ENCODE measurements around the gene NYAP1.
A peak's percentile ranks its signal among the peaks of the same experiment; 100 is the strongest.
"Not testable (repeated sequence)": the region's sequence is repeated elsewhere in the genome, so short reads cannot be mapped to it uniquely, and the experiment has no call there.

Gene NYAP1

DNA sequence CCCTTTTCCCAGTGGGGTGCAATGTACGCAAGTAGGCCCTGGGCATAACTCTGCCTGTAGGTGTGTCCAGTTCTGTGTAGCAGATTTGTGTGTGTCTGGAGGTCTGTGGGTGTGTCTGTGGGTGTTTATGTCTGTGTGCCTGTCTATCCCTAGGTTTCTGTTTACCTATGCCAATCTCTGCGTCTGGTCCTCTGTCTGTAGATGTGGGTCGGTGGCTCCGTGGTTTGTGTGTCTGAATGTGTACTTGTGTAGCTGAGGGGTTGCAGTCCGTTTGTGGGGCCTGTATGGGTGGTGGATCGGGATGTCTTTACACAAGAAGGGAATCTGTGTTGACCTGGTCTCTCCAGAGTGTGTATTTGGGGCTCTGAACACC lies 932 bp downstream of the NYAP1 start:
- no peak for DNase-seq

DNA sequence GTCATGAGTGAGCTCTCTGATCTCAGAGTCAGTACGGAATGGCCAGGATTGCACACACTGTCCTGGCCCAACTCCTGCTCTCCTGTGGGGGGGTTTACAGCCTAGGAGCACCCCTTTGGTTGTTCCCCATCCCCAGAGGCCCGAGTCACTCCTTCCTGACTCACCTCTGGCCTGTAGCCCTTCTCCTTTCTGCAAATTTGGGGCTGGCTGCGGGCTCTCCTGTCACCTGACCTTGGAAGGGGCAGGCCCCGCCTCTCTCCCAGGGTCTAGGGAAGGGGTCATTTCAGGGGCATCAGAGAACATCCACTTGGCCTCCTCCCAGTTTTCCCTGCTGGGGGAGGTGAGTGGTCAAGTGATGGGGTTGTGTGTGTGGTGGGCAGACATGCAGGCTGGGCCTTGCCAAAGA lies 1.7 kb downstream of the NYAP1 start:
- no peak for DNase-seq

DNA sequence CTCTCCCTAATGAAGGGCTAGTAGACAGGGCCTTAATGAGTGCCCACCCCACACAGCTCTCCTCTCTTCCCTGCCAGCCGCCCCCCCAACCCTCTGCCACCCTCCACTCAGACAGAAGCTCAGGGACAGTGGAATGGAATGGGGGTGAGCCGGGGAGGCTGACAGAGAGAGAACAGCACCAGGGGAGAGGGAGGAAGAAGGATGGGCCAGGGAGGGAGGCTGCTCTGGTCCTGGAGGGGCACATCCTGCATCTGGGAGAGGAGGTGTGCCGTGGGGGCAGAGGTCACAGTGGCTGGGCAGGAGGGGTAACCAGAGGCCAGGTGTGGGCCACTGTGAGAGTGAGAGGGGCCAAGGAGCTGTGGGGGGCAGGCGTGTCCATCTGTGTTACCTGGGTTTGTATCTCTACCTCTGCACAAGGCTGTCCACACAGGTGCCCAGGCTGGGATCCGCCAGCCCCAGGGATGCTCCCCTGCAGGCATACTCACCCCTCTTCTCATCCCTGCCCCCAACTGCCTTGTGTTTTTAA lies 2.4 kb downstream of the NYAP1 start:
- DNase-seq, result no peak

DNA sequence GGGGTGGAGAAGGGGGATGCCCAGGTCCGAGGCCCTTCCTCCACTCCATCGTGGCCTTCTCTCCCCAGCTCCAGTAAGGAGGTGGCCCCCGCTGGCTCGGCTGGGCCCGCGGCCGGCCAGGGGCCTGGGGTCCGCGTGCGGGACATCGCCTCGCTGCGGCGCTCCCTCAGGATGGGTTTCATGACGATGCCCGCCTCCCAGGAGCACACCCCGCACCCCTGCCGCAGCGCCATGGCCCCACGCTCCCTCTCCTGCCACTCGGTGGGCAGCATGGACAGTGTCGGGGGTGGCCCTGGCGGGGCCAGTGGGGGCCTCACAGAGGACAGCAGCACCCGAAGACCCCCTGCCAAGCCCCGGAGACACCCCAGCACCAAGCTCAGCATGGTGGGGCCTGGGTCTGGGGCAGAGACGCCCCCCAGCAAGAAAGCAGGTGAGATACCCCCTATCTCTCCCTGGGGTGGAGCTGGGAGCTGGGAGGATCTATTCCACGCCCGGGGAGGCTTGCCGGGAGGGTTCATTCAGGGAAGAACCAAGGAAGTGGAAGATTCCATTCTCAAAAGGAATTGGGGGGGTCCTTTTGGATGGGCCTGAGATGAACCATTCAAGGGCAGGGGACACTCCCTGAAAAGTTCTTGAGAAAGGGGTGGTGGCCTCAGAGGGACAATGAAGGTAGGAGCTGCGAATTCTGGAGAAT lies 3.2 kb downstream of the NYAP1 start:
- DNase-seq, result no peak

DNA sequence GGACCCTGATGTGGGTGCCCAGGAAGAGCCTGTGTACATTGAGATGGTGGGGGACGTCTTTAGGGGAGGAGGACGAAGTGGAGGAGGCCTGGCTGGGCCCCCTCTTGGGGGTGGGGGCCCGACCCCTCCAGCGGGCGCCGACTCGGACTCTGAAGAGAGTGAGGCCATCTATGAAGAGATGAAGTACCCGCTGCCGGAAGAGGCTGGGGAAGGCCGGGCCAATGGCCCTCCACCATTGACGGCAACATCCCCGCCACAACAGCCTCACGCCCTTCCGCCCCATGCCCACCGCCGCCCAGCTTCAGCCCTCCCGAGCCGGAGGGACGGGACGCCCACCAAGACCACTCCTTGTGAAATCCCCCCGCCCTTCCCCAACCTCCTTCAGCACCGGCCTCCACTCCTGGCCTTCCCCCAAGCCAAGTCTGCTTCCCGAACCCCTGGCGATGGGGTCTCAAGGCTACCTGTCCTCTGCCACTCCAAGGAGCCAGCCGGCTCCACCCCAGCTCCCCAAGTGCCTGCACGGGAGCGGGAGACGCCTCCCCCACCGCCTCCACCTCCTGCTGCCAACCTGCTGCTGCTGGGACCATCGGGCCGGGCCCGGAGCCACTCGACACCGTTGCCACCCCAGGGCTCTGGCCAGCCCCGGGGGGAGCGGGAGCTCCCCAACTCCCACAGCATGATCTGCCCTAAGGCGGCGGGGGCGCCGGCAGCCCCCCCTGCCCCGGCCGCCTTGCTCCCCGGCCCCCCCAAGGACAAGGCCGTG lies 4.8 kb downstream of the NYAP1 start:
- peak; percentile 4 for DNase-seq

DNA sequence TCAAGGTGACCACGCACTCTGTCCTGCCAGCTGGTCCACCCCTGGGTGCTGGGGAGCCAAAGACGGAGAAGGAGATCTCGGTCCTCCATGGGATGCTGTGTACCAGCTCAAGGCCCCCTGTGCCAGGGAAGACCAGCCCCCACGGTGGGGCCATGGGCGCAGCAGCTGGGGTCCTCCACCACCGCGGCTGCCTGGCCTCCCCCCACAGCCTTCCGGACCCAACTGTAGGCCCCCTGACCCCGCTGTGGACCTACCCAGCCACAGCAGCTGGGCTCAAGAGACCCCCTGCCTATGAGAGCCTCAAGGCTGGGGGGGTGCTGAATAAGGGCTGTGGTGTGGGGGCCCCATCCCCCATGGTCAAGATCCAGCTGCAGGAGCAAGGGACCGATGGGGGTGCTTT lies 5.4 kb downstream of the NYAP1 start:
- DNase-seq, result no peak

DNA sequence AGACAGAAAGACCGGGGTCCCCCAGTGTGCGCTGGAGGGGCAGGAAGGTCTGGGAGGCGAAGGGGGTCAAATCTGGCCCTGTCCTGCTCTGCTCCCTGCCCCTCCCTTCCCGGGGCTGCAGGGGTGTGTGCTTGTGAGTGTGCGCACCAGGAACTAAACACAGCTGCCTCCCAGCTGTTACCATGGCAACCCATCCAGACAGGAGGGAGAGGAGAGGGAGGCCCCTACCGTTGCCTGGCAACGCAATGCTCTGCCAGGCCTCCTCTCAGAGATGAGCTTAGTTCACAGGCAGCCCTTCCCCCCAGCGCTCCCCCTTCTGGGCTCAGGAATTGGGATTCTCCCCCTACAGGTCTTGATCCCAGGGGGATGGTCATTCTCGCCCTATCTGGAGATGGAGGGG lies 6.1 kb downstream of the NYAP1 start:
- peak; percentile 65 for DNase-seq

DNA sequence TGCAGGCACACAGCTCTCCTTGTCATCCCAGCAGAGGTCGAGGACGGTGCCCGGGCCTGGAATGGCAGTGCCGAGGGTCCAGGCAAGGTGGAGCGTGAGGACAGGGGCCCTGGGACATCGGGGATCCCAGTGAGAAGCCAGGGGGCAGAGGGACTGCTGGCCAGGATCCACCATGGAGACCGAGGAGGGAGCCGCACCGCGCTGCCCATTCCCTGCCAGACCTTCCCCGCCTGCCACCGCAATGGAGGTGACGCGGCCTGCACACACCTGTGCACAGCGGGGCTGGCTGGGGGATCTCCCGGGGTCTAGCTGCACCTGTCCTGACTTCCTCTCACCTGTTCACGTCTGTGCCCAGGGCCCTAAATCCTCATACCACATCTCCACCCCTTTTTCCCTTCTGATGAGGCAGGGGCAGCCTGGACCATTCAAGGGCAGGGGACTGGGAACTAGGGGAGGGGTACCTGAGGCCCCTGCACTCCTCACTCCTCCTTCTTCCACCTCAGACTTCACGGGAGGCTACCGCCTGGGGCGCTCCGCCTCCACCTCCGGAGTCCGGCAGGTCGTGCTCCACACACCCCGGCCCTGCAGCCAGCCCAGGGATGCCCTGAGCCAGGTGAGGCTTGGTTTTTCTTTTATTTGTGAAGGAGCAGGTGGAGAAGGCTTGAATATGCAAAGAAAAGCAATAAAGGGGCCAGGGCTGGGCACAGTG lies 6.9 kb downstream of the NYAP1 start:
- DNase-seq, result no peak

DNA sequence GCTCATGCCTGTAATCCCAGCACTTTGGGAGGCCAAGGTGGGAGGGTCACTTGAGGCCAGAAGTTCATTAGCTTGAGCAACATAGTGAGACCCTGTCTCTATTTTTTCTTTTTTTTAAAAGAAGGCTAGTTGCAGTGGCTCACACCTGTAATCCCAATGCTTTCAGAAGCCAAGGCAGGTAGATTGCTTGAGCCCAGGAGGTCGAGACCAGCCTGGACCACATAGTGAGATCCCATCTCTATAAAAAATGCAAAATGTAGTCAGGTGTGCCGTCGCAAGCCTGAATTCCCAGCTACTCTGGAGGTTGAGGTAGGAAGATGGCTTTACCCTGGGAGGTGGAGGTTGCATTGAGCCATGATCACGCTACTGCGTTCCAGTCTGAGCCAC lies 7.5 kb downstream of the NYAP1 start:
- DNase-seq, result no peak

DNA sequence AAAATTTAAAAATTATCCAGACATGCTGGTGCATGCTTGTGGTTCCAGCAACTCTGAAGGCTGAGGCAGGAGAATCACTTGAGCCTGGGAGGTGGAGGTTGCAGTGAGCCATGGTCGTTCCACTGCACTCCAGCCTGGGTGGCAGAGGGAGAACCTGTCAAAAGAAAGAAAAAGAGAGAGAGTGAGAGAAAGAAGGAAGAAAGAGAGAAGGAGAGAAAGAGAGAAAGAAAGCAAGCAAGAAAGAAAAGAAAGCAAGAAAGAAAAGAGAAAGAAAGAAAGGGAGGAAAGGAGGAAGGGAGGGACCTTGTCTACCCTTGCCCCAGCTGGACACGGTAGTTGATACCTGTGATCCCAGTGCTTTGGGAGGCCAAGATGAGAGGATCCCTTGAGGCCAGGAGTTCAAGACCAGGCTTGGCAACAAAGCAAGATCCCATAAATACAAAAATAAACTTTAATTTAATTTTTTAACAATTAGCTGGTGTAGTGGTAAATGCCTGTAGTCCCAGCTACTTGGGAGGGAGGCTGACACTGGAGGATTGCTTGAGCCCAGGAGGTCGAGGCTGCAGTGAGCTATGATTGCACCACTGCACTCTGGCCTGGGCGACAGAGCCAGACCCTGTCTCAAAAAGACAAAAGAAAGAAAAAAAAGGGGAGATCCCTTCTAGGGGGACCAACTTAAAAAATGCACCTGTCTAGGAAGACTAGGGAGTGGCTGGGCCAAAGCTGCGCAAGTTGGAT lies 9.2 kb downstream of the NYAP1 start:
- DNase-seq, result no peak

DNA sequence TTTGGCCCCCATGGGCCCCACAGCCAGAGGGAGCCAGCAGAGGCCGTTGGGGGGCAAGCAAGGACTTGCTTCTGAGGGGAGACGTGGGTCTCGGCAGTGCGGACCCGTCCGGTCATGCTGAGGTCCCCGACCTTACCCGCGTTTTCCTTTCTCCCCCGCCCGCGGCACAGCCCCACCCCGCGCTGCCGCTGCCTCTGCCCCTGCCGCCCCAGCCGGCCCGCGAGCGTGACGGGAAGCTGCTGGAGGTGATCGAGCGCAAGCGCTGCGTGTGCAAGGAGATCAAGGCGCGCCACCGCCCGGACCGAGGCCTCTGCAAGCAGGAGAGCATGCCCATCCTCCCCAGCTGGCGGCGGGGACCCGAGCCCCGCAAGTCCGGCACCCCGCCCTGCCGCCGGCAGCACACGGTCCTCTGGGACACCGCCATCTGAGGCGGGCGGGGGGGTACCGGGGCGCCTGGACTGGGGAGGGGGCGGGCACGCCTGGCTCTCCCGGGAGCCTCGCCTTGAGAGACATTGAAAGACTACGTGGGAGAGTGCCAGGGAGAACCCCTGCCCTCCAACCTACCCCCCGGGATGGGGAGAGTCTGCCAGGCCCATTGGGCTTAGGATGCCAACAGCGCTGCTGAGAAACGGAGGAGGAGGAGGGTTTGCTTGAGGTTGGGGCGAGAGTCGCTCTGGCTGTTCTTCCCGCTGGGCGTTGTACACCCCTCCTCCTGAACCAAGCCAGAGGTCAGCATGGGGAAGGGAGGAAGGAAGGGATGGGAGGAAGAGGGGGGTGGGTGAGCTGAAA lies 9.9 kb downstream of the NYAP1 start:
- DNase-seq, result peak; percentile 40

DNA sequence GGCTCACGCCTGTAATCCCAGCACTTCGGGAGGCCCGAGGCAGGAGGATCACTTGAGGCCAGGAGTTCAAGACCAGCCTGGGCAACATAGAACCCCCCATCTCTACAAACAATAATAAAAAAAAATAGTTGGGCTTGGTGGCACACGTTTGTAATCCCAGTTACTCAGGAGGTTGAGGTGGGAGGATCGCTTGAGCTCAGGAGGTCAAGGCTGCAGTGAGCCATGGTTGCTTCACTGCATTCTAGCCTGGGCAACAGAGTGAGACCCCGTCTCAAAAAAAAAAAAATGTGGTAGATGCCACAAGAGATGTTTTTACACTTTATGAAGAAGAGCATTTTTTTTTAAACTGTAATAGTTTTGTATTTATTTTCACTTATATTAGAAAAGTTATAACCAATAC lies 12.8 kb downstream of the NYAP1 start:
- no peak for DNase-seq

DNA sequence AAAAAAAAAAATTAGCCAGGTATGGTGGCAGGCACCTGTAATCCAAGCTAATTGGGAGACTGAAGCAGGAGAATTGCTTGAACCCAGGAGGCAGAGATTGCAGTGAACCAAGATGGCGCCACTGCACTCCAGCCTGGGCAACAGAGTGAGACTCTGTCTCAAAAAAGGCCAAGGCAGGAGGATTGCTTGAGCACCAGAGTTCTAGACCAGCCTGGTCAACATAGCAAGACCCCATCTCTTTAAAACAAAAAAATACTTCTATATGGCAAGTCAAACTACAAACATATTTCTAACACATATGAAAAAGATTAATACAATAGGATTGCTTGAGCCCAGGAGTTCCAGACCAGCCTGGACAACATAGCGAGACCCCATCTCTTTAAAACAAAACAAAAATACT lies 17.0 kb downstream of the NYAP1 start:
- DNase-seq, result not testable (repeated sequence)

DNA sequence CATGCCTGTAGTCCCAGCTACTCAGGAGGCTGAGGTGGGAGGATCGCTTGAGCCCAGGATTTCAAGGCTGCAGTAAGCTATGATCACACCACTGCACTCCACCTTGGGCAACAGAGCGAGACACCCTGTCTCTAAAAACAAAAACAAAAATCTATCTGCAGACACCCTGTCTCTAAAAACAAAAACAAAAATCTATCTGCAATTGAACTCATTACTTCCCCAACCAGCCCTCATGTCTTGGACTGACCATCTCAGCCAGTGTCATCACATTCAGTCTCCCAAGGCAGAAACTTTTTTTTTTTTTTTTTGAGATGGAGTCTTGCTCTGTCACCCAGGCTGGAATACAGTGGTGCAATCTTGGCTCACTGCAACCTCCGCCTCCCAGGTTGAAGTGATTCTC lies 20.3 kb downstream of the NYAP1 start:
- not testable (repeated sequence) for DNase-seq

DNA sequence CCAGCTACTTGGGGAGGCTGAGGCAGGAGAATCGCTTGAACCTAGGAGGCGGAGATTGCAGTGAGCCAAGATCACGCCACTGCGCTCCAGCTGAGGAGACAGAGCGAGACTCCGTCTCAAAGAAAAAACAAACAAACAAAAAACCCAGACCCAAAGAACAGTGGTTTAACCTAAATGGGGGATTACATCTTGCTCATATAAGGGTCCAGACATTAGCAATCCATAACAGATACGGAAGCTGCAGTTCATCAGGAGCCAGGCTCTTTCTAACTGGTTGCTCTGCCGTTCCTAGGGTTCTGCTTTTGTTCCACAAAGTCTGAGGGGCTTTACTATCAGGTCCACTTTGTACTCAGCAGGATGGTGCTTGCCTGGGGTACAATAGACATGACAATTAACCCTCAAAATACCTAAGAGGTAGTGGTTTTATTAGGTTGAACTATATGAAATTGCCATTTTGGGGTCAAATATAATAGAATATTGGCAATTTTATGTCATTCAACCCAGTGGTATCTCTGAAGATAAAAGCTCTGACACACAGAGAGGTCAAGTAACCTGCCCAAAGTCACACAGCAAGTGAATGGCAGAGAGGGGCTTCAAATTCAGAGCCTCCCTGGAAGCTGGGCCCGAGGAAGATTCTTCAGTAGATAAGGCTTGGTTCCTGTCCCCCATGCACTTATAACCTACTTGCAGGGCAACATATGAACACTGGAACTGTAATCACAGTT lies 21.3 kb downstream of the NYAP1 start:
- no peak for DNase-seq

DNA sequence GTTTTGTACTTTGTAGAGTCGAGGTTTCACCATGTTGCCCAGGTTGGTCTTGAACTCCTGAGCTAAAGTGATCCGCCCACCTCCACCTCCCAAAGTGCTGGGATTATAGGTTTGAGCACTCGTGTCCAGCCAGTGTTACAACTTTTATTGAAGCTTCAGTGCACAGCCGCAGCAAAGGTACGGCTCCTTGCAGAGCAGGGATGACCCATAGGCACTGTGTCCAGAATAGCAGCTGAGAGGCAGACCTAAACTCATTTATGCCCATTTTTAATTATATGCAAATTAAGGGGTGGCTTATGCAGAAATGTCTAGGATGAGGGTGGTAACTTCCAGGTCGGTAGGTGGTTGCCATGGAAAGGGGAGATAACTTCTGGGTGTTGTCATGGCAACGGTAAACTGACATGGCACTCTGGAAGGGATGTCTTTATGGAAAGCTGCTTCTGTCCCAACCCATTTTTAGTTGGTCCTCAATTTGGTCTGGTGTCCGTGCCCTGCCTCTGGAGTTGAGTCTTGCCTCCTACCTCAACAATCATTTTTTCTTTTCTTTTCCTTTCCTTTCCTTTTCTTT lies 22.7 kb downstream of the NYAP1 start:
- no peak for DNase-seq

DNA sequence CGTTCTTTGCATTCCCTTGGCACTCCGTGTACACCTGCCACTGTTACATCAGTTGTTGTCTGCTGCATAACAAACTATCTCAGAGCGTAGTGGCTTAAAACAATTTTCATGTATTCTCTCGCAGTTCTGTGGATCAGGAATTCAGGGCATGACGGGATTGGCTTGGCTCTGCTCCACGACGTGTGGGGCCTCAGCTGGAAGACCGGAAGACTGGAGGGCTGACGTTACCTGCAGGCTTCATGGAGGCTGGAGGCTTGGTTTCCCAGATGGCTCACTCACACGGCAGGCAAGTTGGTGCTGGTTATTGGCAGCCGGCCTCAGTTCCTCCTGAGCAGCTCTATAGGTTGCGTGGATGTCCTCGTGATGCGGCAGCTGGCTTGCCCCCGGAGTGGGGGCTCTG lies 25.5 kb downstream of the NYAP1 start:
- DNase-seq, result no peak

DNA sequence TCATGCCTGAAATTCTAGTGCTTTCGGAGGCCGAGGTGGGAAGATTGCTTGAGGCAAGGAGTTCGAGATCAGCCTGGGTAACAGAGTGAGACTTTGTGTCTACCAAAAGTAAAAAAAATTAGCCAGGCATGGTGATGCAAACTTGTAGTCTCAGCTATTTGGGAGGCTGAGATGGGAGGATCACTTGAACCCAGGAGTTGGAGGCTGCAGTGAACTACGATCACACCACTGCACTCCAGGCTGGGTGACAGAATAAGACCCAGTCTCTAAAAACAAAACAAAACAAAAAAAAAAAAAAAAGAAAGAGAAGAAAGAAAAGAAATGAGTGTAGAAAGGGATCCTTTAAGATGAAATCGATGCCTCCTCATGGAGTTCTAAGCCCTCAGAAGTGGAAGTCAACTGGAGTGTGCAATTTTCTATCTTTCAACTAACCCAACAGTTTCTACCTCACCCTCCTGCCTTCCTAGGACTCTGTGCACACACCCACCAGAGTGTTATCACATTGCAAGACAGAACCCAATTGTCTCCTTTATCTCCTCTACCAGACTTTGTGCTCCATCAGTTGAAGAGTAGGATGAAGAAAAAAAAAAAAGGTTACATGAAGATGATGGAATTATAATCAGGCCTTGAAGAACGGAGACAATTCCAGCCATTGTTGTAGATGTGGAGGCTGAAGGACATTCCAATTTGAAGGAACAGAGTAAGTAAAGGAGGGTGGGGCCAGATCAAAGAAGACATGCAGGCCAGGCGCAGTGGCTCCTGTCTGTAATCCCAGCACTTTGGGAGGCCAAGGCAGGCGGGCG lies 26.9 kb downstream of the NYAP1 start:
- DNase-seq, result no peak

DNA sequence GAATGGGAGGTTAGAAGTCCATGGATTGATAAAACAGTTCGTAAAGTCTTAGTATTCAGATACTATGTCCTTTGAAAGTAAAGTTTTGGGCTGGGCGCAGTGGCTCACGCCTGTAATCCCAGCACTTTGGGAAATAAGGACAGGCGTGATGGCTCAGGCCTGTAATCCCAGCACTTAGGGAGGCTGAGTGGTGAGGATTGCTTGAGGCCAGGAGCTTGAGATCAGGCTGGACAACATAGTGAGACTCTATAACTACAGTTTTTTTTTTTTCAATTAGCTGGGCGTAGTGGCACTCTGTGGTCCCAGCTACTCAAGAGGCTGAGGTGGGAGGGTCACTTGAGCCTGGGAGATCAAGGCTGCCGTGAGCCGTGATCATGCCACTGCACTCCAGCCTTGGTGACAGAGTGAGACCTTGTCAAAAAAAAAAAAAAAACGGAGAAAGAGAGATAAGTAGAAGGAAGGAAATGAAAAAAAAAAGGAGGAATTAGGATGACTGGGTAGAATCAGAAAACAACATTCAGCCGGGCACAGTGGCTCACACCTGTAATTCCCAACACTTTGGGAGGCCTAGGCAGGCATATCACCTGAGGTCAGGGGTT lies 29.6 kb downstream of the NYAP1 start:
- DNase-seq, result no peak

DNA sequence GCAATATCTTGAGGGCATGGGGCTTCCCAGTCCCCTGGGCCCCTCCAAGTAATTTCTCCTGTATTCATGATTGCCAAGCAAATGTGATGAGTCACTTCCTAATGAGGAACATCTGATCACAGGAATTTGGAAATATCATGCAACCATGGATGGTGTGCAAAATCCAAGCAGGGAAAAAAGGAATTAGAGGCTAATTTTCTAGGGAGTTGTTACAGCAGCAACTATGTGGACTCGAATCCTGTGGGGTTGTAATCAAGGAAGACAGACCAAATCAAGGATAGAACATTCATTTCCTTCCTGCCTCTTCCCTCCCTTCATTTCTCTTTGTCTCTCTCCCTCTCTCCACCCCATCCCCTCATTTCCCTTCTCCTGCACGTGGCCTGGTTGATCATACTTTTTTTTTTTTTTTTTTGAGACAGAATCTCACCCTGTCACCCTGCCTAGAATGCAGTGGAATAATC lies 31.4 kb downstream of the NYAP1 start:
- DNase-seq, result no peak
